KOPT-K1 (cell line): Measurements from ENCODE around the gene RAB15.
"Not testable (repeated sequence)": the region's sequence is repeated elsewhere in the genome, so short reads cannot be mapped to it uniquely, and the experiment has no call there.

ENCODE experiments used
- H3K27ac ChIP-seq: fragments of 200-600 bp; sonication (generic); 2 replicates; pipeline ENCODE4 v1.5.1; 2016; ENCODE audit warnings: antibody characterized with exemption, mild to moderate bottlenecking, low read depth, low read length; ENCODE audit not compliant: poor library complexity, severe bottlenecking
- H3K36me3 ChIP-seq: fragments of 200-600 bp; sonication (generic); 2 replicates; pipeline ENCODE4 v1.5.1; 2017; ENCODE audit warnings: antibody characterized with exemption, mild to moderate bottlenecking, low read length, moderate library complexity; ENCODE audit not compliant: insufficient read depth
- H3K9me3 ChIP-seq: fragments of 200-600 bp; sonication (generic); 2 replicates; pipeline ENCODE4 v1.5.1; 2017; ENCODE audit warnings: antibody characterized with exemption, low read length, mild to moderate bottlenecking; ENCODE audit not compliant: insufficient read depth, poor library complexity, severe bottlenecking

The RAB15 gene

DNA sequence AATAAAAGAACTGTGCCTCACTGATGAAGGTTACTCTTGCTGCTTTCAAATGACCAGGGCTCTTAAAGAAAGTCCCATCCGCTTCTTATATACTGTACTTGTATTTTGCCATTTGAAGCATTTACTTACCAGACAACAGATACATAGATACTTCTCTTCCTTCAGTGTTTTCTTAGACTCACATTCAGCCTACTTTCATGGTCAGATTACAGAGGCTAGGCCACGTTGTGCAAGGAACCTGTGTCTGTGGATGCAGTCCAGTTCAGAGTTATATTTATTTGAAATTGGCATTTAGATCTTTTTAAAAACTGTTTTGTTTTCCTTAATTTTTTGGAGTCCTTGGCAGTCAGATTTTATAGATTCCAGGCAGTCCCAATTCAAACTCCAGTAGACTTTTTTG, 51.7 kb downstream of the RAB15 start:
- H3K36me3 ChIP-seq, result peaks cover 29% of the 10 kb centered on the region
- H3K27ac ChIP-seq, result no peak overlapping the region
- H3K9me3 ChIP-seq, result no peaks in the 10 kb centered on the region

DNA sequence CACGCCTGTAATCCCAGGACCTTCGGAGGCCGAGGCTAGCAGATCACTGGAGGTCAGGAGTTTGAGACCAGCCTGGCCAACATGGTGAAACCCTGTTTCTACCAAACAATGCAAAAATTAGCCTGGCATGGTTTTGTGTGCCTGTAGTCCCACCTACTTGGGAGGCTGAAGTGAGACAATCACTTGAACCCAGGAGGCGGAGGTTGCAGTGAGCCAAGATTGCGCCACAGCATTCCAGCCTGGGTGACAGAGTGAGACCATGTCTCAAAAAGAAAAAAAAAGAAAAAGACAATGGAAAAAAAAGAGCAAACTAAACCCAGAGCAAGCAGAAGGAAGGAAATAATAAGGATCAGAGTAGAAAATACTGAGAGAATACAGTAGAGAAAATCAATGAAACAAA, 52.5 kb downstream of the RAB15 start:
- H3K27ac ChIP-seq, result no peak overlapping the region
- H3K36me3 ChIP-seq, result peaks cover 20% of the 10 kb centered on the region
- no peaks in the 10 kb centered on the region for H3K9me3 ChIP-seq

DNA sequence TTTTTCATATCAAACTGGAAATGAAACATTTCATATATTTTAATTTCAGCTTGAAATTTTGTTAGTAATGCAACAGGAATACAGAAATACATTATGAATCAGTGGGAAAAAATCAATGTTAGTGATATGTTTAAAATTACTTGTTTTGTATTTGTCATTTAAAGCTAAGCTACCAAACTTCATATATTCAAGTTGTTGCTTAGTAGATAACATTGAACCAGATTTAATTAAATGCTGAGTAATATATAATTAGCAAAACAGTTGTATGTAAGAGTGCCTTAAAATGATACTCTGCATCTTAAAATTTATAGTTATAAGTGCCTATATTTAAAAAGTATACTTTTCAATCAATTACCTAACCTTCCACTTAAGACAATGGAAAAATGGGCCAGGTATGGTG, 52.9 kb downstream of the RAB15 start:
- peaks cover 16% of the 10 kb centered on the region for H3K36me3 ChIP-seq
- H3K27ac ChIP-seq, result no peak overlapping the region
- H3K9me3 ChIP-seq, result no peaks in the 10 kb centered on the region

GRCh38 chr14:64918216-64918615, 53.9 kb downstream of the RAB15 start:
- Histone ChIP-seq H3K9me3 (no peaks in the 10 kb centered on the region), H3K27ac (no peak overlapping the region), H3K36me3 (peaks cover 10% of the 10 kb centered on the region; the same call in 1 of the 2 replicates)

DNA sequence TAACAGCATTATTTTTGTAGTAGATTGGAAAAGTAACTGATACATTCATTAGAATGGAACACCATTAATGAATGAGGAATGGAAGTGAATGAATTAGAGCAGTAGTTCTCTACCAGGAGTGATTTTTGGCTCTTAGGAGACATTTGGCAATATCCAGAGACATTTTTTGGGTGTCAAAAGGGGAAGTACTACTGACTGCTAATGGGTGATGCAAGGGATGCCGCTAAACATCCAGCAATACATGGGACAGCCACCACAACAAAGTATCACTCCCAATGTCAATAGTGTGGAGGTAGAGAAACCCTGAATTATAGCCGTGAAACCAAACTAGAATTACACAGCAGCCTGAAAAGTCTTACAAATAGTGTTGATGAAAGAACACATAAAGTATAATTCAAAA, 56.3 kb downstream of the RAB15 start:
- Histone ChIP-seq H3K9me3 (no peaks in the 10 kb centered on the region), H3K27ac (no peak overlapping the region), H3K36me3 (peaks cover 10% of the 10 kb centered on the region; the same call in 1 of the 2 replicates)

- Histone ChIP-seq H3K27ac (peak overlapping the region; percentile 91), H3K9me3 (no peaks in the 10 kb centered on the region), H3K36me3 (peaks cover 6% of the 10 kb centered on the region; the same call in 1 of the 2 replicates)
Measured at GRCh38 chr14:64915029-64915424, 57.1 kb downstream of the RAB15 start.

DNA sequence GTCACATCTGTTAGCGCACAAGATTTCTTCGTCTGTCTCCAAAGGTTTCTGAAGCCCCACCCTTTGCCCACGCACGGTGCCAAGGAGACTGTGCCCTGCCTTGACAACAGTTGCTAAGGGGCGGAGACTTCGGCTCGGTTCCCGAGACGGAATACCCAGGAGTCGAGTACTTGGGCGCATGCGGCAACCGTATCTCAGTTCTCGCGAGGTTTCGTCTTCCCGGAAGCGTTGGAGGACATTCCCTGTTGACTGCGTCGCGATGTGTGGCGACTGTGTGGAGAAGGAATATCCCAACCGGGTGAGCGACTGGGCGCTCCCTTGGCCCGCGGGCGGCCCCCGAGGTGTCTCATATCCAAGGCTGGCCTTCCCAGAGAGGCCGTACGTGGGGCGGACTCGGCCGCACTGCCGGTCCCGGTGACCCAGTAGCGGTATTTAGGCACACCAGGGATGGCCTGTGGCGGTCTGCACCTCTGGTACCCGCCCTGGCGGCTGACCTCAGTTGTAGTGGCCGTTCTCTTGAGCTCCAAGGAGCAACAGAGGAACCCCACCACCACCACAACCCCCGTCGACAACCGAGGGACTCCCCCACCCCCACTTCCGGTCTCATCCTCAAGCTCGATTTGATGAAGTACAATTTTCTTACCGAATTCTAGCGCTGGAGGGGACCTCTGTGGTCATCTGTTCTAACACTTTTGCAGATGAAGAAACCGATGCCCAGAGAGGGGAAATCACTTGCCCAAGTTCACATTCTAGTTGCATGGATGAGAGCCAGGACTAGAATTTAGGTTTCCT, 57.7 kb downstream of the RAB15 start, which contains the start of gene CHURC1:
Gene CHURC1 (plus strand): TSS at position 219 of the 792 bp plus-strand sequence. CDS start 41 bp downstream, at position 260.
- Histone ChIP-seq H3K9me3 (no peaks in the 10 kb centered on the region), H3K27ac (peak within 1 kb of the TSS; percentile 91), H3K36me3 (peaks cover under 1% of the 10 kb centered on the region; the same call in 1 of the 2 replicates)

DNA sequence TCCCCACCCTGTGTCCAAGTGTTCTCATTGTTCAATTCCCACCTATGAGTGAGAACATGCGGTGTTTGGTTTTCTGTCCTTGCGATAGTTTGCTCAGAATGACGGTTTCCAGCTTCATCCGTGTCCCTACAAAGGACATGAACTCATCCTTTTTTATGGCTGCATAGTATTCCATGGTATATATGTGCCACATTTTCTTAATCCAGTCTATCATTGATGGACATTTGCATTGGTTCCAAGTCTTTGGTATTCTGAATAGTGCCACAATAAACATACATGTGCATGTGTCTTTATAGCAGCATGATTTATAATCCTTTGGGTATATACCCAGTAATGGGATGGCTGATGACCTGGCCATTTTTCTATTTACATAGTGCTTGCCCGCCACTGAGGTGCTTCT, 58.7 kb downstream of the RAB15 start:
- H3K9me3 ChIP-seq, H3K36me3 ChIP-seq, H3K27ac ChIP-seq: not testable (repeated sequence)

DNA sequence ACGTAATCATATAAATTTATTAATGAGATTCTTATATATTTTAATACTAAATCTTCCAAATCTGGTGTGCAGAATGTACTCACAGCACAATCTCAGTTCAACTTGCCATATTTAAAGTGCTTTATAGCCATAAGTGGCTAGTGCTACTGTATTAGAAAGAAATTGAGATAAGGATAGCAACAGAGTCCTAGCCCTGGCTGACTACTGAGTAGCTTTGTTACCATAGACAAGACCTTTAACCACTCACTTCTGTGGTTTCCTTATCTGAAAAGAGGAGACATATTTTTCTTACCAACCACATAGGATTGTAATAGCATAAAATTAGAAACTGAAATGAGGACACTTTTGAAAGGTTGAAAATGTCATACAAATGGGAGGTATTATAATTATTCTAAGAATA, 59.9 kb downstream of the RAB15 start:
- no peaks in the 10 kb centered on the region for H3K9me3 ChIP-seq
- no peak overlapping the region for H3K27ac ChIP-seq
- no peaks in the 10 kb centered on the region for H3K36me3 ChIP-seq

- Histone ChIP-seq H3K27ac (no peak overlapping the region), H3K36me3 (no peaks in the 10 kb centered on the region), H3K9me3 (no peaks in the 10 kb centered on the region)
Measured at GRCh38 chr14:64910847-64911495, 61.2 kb downstream of the RAB15 start.

GRCh38 chr14:64906022-64906421, 66.1 kb downstream of the RAB15 start:
- H3K36me3 ChIP-seq, result no peaks in the 10 kb centered on the region
- H3K9me3 ChIP-seq, result no peaks in the 10 kb centered on the region
- H3K27ac ChIP-seq, result no peak overlapping the region

DNA sequence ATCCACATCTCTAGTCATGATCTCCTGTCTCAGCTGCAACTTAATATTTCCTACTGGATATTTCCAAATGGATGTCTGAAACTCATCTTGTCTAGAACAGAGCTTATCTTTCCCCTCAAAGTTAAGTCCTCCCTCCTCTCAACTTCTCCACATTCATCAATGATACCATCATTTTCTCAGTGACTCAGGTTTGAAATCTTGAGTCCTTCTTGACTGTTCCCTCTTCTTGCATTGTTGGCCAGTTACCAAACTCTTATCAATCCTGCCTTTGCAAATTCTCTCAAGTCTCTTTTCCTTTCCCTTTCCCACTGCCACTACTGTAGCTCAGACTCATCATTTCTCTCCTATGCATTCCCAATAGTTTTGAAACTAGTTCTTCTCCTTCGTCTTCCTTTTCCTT, 72.2 kb downstream of the RAB15 start:
- no peak overlapping the region for H3K27ac ChIP-seq

More for the DNA sequence above, 72.2 kb downstream of the RAB15 start:
- Histone ChIP-seq H3K36me3 (no peaks in the 10 kb centered on the region), H3K9me3 (no peaks in the 10 kb centered on the region)
